Activated naive CD4-positive, alpha-beta T cell (primary cell): ENCODE data around the gene TMEM132E.

ENCODE experiments used
- DNase-seq, 4 experiments: peaks; one replicate each; lab custom pipeline; 2025; lab: John Stamatoyannopoulos, UW

The TMEM132E gene

DNA sequence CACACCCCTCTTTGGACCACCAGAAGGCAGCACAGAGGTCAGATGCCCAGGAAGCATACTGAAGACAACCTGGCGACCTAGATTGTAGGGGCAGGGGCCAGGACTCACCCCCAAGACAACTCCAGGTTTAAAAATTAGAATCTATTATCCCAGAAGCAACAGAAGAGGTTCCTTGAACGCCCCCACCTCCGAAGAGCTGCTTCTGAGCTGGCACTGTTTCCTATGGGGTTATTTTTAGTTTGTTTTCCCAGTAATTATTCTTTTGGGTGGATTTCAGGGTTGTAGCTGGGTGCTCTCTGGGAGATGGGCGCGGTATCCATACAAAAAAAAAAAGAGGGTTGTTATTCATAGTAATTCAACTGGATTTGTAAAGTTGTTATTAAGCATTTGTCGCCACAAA is 10.4 kb upstream of the TMEM132E start:
- DNase-seq: no peak

DNA sequence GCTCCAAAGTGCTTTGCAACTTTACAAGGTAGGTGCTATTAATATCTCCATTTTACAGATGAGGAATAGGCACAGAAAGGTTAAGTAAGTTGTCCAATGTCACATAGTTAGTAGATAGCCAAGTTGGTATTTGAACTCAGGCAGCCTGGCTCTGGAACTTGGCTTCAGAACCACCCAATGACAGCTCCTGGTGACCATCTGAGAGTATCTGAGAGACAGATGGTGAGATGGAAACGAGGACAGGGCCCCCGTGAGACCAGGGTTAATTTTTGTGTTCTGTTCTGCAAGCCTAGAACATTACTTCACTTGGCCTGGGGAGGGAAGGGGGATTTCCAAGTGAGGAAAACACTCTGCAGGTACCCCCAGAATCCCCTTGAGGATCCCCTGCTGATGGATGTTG is 9.8 kb upstream of the TMEM132E start:
- DNase-seq: no peak

DNA sequence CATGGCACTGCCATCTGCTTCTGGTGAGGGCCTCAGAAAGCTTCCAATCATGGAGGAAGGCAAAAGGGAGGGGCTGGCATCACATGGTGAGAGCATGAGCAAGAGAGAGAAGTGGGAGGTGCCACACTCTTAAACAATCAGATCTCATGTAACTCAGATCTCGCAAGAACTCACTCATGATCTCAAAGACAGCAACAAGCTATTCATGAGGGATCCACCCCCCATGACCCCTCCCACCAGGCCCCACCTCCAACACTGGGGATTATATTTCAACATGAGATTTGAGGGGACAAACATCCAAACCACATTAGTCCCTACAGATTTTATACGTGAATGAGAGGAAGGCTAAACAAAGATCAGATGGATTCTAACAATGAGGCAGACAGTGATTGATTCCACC is 8.9 kb upstream of the TMEM132E start:
- no peak for DNase-seq

DNA sequence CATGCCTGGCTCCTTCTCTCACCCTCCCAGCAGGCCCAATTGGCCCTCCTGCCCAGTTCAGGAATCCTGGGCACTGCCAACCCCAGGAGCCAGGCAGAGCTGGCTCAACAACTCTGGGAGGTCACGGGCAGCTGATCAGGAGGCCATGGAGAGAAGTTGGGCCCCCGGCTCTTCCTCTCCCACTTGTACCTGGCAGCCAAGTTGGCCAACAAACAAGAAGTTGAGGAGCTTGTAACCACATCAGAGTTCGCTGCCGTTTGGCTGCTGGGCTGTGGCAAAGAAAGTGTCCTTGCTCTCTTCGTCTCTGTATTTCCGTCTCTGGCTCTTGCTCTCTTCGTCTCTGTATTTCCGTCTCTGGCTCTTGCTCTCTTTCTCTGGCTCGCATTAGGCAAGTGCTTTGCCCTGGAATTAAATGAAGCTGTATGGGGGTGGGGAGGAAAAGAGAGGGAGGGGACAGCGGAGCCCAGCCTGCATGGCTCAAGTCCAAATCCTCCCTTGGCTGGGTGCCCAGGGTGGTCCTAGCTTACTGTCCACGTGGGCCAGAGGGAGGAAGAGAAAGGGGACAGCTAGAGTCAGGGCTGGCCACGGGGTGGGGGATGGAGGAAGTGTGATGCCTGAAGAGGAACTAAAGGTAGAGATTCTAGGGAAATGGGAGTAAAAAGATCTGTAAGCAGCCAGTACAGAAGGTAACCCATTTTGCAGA is 7.8 kb upstream of the TMEM132E start:
- no peak for DNase-seq

DNA sequence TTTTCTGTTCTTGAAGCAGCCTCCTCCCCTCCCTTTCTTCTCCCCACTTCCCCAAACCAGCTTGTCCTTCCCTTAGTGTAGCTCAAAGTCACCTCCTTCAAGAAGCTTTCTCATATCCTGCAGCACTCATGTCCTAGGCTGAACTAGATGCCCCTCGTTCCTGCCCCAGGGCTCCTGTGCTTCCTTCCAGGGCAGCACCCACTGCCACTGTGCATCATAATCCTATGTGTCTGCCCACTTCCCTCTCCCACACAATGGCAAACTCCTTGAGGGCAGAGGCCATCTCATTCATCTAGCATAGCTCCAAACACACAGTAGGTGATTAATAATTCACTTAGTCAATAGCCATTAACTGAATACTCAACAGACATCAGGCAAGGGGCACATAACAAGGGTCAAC is 6.9 kb upstream of the TMEM132E start:
- no peak for DNase-seq

DNA sequence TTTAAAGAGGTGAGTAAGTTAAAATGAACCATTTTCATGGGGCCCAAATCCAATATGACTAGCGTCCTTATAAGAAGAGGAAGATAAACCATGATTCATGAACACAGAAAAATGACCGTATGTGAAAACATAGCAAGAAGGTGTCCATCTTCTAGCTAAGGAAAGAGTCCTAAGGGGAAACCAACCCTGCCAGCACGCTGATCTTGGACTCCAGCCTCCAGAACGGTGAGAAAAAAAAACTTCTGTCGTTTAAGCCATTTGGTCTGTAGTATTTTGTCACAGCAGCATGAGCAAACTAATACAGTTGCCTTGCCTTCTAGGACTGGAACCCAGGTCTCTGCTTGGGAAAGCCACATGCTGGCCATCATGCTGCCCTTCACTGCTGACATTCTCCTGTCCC is 4.2 kb upstream of the TMEM132E start:
- DNase-seq: no peak

DNA sequence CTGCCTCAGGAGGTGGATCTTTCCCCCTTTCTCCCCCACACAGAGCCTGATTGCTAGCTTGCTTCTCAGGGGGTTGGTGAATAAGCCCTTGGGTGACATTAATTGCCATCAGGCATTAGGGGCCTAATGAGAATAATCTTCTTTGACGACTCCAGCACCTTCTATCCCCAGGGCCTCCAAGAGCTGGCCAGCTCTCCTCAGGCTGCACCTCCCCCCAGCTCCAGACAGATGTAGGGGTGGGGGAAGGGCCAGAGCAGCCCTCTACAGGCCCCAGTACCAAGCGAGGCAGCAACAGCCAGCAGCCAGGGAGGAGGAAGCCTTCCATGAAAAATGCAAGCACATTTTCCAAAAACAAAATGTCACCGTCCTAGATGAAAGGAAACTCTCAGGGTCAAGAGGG is 1.4 kb upstream of the TMEM132E start:
- no peak for DNase-seq

DNA sequence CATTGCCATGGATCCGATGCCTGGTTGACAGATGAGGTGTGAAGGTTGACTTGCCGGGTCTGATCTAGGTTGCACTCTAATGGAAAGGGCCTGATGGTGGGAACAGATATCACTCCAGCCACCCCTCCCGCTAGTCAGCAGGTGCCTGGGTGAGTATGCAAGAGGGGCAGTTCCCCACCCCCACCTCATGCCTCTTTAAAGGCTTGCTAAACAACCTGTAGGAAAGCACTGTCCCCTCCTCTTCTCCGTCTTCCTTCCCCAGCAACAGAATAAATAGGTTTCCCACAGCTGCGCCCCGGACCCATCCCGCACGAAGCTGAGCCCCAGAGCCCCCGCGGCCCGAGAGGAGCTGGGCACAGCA is 746 bp upstream of the TMEM132E start:
- no peak for DNase-seq

DNA sequence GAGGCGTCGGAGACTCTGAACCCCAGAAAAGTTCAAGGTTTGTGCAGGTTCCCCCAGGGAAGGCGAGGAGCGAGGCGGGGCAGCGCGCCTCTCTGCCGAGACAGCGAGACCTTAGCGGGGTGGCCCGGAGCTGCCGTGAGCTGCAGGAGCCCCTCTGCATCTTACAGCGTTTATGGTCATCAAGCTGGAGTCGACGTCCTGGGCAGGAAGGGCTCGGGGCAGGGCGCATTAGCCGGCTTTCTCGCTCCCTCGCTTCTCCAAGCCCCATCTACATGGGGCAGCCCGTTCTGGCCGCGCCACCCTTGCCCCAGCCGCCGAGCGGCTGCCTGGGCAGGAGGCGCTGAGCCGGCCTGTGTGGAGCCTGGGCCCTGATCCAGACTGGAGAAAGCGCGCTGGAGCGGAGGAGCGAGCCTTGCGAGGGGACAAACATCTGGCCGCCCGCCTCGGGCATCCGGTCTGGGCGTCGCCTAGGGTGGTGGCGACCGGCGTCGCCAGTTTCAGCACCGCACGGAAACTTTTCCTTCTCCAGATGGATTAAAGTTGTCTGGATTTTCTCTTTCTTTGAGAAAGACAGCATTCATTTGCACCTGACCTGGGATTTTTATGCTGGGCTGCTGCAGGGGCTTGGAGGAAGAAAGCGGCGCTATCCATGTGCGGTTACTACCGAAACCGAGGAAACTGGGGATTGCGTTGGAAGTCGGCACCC is 750 bp downstream of the TMEM132E start:
- no peak for DNase-seq

DNA sequence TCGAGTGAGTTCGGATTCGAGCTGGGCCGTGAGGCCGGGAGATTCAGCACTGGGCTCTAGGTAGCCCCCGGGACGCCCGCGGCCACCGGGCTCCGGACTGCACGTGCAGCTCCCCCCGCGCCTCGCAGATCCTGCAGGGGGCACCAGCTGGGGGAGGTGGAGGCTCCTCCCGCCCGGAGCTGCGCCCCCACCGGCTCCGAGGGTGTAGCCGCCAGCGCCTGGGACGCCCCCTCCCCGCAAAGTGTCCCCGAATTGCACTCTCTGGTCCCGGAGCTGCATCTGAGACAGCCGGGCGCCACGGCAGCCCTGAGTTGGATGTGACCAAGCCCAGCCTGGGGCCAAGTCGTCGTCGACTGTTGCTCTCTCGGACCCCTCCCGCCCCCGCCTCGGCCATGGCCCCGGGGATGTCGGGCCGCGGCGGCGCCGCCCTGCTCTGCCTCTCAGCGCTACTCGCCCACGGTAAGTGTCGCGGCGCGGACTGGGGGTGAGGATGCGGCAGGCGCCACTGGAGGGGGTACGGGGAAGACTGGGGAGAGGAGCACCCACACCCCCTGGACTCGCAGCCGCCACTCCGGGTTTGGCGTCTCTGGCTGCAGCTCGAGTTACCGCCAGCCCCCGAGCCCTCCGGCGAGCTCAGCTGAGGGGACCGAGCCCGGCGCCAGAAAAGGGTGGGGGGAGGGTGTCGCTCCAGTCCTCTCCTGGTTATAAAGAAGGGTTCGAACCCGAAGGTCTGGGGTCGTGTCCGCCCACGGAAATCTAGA is 1.5 kb downstream of the TMEM132E start:
- no peak for DNase-seq

DNA sequence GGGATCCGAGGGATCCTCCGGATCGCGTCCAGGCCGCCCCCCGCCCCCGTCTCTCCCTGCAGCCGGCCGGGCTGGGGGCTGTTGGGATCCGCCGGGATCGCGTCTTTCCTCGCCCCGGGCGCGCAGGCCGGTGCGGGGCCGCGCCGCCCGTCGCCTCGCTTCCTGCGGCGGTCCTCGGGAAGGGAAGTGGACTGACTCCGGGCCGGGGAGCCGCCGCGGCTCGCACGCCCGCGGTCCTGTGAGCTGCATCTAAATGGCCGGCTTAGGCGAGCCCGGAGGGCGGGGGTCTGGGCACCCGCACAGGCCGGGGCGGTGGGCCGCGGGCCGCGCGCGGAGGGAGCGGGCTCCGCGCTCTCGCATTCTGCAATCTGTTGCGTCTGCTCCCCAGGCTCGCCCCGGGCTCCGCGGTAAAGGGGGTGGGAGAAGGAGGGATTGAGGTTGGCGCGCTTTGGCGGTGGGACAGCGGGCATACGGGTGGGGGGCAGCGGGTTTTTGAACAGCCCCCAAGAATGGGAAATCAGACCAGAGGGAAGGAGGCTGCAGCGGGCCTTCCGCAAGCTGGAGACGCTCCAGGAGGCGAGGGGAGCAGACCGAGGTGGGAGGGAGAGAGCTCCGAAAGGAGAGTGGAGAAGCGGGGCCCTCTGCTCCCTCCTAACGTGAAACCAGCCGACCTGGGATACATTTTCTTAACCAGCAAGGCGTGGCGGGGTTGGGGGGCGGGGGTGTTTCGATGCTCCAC is 2.2 kb downstream of the TMEM132E start:
- no peak for DNase-seq

DNA sequence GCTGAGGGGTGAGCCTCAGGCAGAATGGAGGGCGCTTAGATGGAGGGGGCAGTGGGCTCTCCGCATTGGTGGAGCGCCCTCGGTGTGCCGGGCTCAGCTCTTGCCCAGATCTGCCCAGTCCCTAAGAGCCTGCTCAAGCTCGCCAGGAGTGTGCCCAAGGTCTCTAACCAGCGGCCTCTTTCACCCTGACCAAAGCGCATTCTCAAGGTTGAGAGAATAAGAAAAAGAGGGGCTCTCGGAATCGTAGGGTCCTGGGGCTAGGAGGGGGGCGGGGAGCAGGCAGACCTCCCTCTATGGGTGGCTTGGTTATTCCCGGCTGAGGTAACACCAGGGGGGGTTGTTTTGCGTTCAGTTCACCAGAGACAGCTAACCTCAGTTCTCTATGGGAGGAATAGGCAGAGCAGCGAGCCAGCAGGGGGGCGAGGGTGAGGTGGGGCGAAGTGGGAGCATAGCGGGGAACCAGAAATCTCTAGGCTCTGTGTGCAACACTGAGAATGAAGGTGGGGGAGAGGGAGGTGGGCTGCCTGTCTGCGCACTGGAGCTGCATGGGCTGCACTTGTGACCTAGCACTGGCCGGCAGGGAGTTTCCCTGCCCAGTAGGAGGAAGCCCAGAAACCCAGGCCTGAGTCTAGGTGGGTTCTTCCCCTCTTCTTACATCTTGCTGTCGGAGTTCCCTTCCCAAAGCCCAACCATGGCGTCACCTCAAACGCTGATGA is 3.0 kb downstream of the TMEM132E start:
- DNase-seq: no peak

DNA sequence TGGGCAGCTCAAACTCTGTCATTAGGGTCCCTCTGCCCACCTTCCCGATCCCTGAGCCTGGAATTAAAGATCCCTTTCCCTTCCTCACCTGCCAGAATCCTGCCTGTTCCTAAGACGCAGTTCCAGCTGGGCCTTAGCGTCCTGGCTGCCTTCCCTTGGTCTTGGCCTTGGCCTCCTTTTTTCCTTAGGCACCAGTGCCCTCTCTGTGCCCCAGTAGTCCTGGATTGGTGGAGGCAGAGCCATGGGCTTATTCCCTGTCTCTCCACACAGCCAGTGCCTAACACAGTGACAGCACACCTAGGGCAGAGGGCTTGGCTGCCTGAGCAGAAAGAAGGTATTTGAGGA is 3.5 kb downstream of the TMEM132E start:
- no peak for DNase-seq

DNA sequence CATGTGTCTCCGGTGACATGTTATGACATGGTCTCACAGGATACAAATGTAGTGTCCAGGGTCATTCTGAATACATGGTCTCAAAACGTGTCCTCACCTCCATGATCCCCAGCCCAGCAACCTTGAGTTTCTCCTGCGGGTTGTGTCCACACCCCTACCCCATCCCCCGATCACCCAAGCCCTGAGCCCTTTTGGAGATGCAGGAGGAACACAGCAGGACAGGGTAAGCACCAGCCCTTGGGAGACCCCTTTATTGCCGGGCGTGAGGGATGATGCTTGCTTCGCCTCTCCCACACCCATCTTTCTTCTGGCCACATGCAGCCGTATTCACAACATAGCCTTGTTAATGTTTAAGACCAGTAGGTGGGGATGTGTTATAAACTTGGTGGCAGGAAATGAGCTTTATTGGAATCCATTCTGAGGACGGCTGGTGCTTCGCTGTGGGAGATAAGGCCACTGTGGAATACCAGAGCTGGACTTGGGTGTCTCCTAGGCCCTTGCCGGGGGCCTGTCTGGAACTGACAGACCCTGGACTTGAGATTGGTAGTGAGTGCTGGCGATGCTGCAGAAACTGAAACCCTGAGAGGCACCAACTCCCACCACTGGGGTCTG is 5.5 kb downstream of the TMEM132E start:
- no peak for DNase-seq

DNA sequence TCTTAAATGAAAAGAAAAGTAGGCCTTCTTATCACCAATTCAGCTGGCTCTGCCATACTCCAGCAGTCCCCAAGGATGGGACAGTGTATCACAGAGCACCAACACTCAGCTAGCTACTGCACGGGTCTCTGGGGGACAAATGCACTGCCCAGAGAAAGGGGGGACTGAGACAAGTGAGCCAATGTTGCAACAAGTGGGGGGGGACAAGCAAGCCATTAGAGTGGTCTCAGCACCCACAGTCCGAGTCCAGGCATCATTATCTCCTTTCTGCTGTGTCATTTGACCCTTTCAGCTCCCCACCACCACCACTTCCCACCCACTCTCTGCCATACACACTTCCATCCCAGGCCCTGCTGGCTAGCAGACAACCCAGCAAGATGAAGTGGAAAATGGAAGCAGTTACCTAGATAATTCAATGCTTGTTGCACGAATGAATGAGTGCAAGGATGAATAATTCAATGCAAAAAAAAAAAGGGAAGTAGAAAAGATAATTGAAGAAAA is 7.0 kb downstream of the TMEM132E start:
- DNase-seq: no peak

DNA sequence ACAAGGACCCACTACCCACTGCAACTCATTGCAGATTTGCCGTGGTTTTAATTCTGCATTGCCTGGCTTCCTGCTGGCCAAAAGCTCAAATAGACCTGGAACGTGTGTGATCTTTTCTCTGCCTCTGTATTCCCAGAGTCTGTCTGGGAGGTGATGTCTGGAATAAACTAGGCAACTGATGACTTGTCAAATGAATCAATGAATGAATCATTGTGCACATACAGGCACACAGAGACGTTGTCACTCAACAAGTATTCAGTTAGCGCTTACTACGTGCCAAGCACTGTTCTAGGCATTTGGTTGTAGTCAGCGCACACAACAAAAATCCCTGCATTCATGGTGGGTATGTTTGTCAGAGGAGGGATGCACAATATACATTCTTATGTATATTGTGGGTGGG is 8.9 kb downstream of the TMEM132E start:
- no peak for DNase-seq

DNA sequence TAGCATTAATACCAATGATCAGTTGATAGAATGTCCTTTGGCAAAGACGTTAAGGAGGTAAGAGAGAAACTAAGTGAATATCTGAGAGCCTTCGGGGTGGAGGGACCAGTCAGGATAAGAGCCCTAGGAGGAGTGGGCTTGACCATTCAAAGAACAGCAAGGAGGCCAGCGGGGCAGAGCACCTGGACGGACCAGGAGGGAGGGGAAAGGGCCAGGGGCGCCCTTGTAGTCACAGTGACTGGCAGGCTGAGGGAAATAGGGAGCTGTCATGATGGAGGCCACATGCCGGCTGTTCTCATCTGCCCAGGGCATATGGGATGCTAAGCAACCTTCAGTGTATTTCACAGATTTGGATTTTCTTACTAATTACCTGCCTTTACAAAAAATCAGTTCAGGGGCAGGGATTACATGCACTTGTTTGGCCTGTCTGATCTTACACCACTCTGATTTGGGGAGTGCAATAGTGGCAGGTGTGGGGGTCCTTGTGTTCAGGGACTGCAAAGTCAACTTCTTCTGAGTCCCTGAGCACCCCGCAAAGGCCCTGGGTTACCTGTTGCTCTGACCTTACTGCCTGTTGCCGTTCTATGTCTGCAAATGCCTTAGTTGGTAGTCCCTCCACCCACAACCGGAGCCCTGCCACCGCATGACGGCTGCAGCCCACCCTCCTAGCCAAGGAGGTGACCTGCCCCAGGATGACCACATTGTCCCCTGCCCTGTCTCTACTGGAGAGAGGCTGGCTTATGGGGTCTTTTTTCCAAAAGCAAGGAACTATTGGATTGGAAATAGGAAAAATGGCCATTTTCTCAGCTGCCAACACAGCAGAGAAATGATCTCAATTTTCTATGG is 10.0 kb downstream of the TMEM132E start:
- DNase-seq: no peak

DNA sequence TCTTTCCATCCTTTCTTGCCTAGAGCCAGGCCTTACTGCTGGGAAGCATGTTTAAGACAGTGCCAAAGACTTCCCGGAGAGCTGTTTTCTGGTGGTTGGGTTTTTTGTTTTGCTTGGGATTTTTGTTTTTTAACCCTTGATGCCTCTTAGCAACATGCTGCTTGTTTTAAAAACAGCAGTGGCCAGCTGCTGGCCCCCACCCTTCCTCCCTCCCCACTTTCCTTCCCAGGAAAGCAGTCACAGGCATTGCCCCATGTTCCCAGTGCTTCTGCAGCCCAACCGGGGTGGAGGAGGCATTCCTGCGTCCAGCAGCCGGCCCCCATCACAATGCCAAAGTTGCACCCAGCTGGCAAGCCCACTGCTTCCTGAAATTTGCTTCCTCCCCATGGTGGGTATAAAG is 12.6 kb downstream of the TMEM132E start:
- DNase-seq: no peak

DNA sequence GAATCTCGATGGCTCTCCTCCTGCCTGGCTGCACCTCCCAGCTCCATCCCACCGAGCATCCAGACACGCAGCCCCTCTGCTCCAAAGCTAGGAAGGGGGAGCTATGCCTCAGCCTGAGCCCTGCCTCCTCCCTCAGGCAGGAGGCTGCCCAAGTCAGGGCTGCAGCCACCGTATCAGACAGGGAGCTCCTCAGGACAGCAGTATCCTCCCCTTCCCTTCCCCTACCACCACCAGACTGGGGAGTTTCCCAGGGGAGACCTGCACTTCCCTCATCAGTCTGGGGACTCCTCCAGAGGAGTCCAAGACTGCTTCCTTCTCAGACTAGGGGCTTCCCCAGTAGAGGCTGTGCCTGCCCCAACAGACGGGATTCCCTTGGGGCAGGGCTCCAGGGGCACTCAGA is 17.5 kb downstream of the TMEM132E start:
- DNase-seq: no peak

DNA sequence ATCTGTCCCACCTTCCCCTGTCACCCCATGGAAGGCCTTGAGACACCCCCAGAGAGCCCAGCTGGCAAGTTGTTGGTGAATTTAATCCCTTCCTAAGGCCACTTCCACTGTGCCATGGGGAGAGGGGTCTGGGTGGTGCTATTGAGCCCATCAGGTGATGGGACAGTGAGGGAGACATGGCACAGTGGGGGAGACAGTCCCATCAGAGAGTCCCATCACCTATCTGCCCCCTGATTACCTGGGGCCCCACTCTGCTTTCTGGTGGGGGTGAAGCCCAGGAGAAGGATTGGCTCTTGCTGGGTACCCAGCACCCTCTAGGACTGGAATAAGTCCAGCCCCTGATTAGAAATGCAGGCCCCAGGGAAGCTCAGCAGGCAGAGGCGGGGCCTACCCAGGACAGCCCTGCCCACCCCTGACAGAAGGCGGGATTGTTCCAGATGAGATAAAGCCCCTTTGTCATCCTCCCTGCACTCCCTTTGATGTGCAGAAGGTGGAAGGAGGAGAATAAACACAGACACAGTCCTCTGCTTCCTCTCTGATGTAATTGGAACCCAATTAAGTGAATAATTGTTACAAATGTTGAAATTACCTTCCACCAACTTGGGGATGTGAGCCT is 18.9 kb downstream of the TMEM132E start:
- no peak for DNase-seq
